WERI-Rb-1 (cell line): Measurements from ENCODE around the gene AQP5.

Source experiments
- DNase-seq: peaks from one replicate; pipeline ENCODE4 v3.0.0-alpha.2; 2020
- H3K27ac ChIP-seq: fragments of 250-450 bp; sonication (Bioruptor Pico); 2 replicates; pipeline ENCODE4 v1.5.1; 2020; ENCODE audit warnings: mild to moderate bottlenecking, moderate library complexity
- H3K27me3 ChIP-seq: fragments of 250-450 bp; sonication (Bioruptor Pico); 2 replicates; pipeline ENCODE4 v1.5.1; 2021; ENCODE audit warnings: mild to moderate bottlenecking, low read depth, moderate library complexity; ENCODE audit not compliant: insufficient read depth, severe bottlenecking
- H3K36me3 ChIP-seq: fragments of 250-450 bp; sonication (Bioruptor Pico); 2 replicates; pipeline ENCODE4 v1.5.1; 2020; ENCODE audit warnings: mild to moderate bottlenecking, moderate library complexity
- H3K4me3 ChIP-seq: 2 replicates; pipeline ENCODE4 v1.5.1; 2011; ENCODE audit warnings: low read depth, mild to moderate bottlenecking, control low read depth, low read length
- H3K9me3 ChIP-seq: fragments of 250-450 bp; sonication (Bioruptor Pico); 2 replicates; pipeline ENCODE4 v1.5.1; 2021; ENCODE audit warnings: mild to moderate bottlenecking, moderate library complexity; ENCODE audit not compliant: severe bottlenecking
- CTCF ChIP-seq: IDR thresholded peaks from 2 replicates; pipeline ENCODE4 v1.5.1; 2011; ENCODE audit warnings: low read depth, mild to moderate bottlenecking, control low read depth, inconsistent platforms, low read length

Gene AQP5

DNA sequence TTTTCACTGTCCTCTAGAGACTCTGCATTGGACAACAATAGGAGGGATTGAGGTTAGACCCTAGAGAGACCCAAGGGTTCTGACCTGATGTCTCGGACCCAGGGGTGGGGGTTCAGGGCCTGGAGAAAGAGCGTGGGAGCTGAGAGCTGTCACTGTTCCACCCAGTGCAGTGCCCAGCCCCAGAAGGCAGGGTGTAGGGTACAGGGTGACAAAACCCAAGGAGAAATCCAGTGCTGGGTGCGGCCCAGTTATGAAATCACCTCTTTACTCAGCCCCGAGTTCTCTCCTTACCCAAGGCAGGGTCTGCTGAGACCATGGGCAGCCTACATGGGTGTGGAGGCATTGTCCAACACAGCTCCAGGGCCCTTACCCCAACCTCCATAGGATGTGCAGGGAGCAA lies 8.5 kb upstream of the AQP5 start:
- no peak overlapping the region for H3K27ac ChIP-seq
- no peaks in the 10 kb centered on the region for H3K9me3 ChIP-seq
- H3K4me3 ChIP-seq, result no peak overlapping the region
- no peaks in the 10 kb centered on the region for H3K27me3 ChIP-seq
- DNase-seq, result no peak
- no peak for TF ChIP-seq CTCF
- H3K36me3 ChIP-seq, result no peaks in the 10 kb centered on the region

GRCh38 chr12:49953961-49954846 lies 7.5 kb upstream of the AQP5 start:
- no peak for DNase-seq
- Histone ChIP-seq H3K4me3 (no peak overlapping the region), H3K27ac (no peak overlapping the region), H3K27me3 (no peaks in the 10 kb centered on the region), H3K9me3 (no peaks in the 10 kb centered on the region), H3K36me3 (no peaks in the 10 kb centered on the region)
- TF ChIP-seq CTCF, result no peak

GRCh38 chr12:49954863-49955830 lies 6.5 kb upstream of the AQP5 start:
- Histone ChIP-seq H3K36me3 (no peaks in the 10 kb centered on the region), H3K27me3 (no peaks in the 10 kb centered on the region), H3K9me3 (no peaks in the 10 kb centered on the region), H3K4me3 (no peak overlapping the region), H3K27ac (no peak overlapping the region)
- TF ChIP-seq CTCF, result no peak
- no peak for DNase-seq

- DNase-seq, result no peak
- no peak overlapping the region for H3K4me3 ChIP-seq
- no peaks in the 10 kb centered on the region for H3K36me3 ChIP-seq
- H3K27me3 ChIP-seq, result no peaks in the 10 kb centered on the region
- no peak overlapping the region for H3K27ac ChIP-seq
- no peaks in the 10 kb centered on the region for H3K9me3 ChIP-seq
- TF ChIP-seq CTCF, result no peak
Observed at GRCh38 chr12:49955899-49956662, 5.6 kb upstream of the AQP5 start.

- Histone ChIP-seq H3K4me3 (no peak overlapping the region), H3K27me3 (no peaks in the 10 kb centered on the region), H3K9me3 (no peaks in the 10 kb centered on the region), H3K36me3 (no peaks in the 10 kb centered on the region), H3K27ac (no peak overlapping the region)
- TF ChIP-seq CTCF, result no peak
- DNase-seq, result no peak
Observed at GRCh38 chr12:49956663-49957569, 4.8 kb upstream of the AQP5 start.
